Caco-2 (cell line): ENCODE results near the gene LACTB. TPM values are rescaled to one million over a fixed set of nuclear protein-coding genes. Genes with fewer than 3 reads are reported as not detected.
"Not testable (repeated sequence)": the region's sequence is repeated elsewhere in the genome, so short reads cannot be mapped to it uniquely, and the experiment has no call there.

Experiments used
- BruUV-seq: library from RNA; stranded (reverse); fragments of 400-500 nt; replicated peaks from 2 replicates; lab custom pipeline; 2021; lab: Mats Ljungman, UMichigan
- CTCF ChIA-PET: fragments of 300-600 bp; sonication (Branson Sonifier 250); formaldehyde crosslinking; loops from one replicate; lab custom pipeline; 2022; ENCODE audit warnings: antibody characterized with exemption; lab: Charles Lee
- POLR2A ChIA-PET: fragments of 300-600 bp; sonication (Branson Sonifier 250); formaldehyde crosslinking; loops from one replicate; lab custom pipeline; 2022; ENCODE audit warnings: antibody characterized with exemption; lab: Charles Lee
- DNase-seq, 2 experiments: peaks; one replicate each; pipeline versions ENCODE4 v3.0.0 to v3.0.0-alpha.2; 2020 to 2022
- H3K27me3 ChIP-seq: replicated peaks from 2 replicates; pipeline ENCODE4 v1.6.0; 2011; ENCODE audit warnings: low read length; ENCODE audit not compliant: control insufficient read depth, insufficient read depth
- H3K36me3 ChIP-seq: 2 replicates; pipeline ENCODE4 v1.5.1; 2011; ENCODE audit warnings: low read length; ENCODE audit not compliant: control insufficient read depth, insufficient read depth
- H3K4me1 ChIP-seq: fragments of 250-450 bp; sonication (Bioruptor Pico); 2 replicates; pipeline ENCODE4 v1.5.1; 2020; ENCODE audit warnings: mild to moderate bottlenecking
- H3K4me3 ChIP-seq: 2 replicates; pipeline ENCODE4 v1.5.1; 2011; ENCODE audit warnings: low read depth, mild to moderate bottlenecking, control low read depth, low read length
- H3K9me3 ChIP-seq: fragments of 250-450 bp; sonication (Bioruptor Pico); 2 replicates; pipeline ENCODE4 v1.5.1; 2020; ENCODE audit warnings: mild to moderate bottlenecking, moderate library complexity
- H3K27ac Mint-ChIP-seq: one replicate; pipeline ENCODE4 v1.8.0; 2022; ENCODE audit warnings: mixed read lengths; ENCODE audit not compliant: unreplicated experiment
- H3K27me3 Mint-ChIP-seq: one replicate; pipeline ENCODE4 v1.8.0; 2022; ENCODE audit warnings: mixed read lengths; ENCODE audit not compliant: insufficient read depth, unreplicated experiment
- H3K36me3 Mint-ChIP-seq: one replicate; pipeline ENCODE4 v1.8.0; 2022; ENCODE audit warnings: mild to moderate bottlenecking, mixed read lengths; ENCODE audit not compliant: insufficient read depth, unreplicated experiment
- H3K4me1 Mint-ChIP-seq: one replicate; pipeline ENCODE4 v1.8.0; 2022; ENCODE audit warnings: low read depth, mixed read lengths; ENCODE audit not compliant: unreplicated experiment
- H3K4me3 Mint-ChIP-seq: one replicate; pipeline ENCODE4 v1.8.0; 2022; ENCODE audit warnings: mild to moderate bottlenecking, moderate library complexity, mixed read lengths; ENCODE audit not compliant: unreplicated experiment
- H3K9me3 Mint-ChIP-seq: one replicate; pipeline ENCODE4 v1.8.0; 2022; ENCODE audit warnings: mixed read lengths; ENCODE audit not compliant: unreplicated experiment
- intact Hi-C: fragments of 100-400 bp; cut with micrococcal nuclease; formaldehyde crosslinking; loops from one replicate; pipeline ENCODE4 v1.10.0; 2022; ENCODE audit not compliant: unreplicated experiment
- total RNA-seq: library from RNA; stranded (reverse); gene quantifications from 2 replicates; pipeline ENCODE4 v1.2.3, GENCODE V29; 2022
- TF ChIP-seq, protein P1 (sequence below), 2 experiments: fragments of 200-600 bp in 1 of 2; IDR thresholded peaks; 1 replicate in 1 of 2; 2 replicates in 1 of 2; pipeline versions ENCODE4 v1.5.1 to v1.8.0; 2011 to 2022; ENCODE audit warnings: antibody characterized with exemption in 1 of 2, control low read depth in 1 of 2, inconsistent platforms in 1 of 2, low read depth in 1 of 2, low read length in 1 of 2, mild to moderate bottlenecking in 1 of 2, moderate library complexity in 1 of 2; ENCODE audit not compliant: insufficient read depth in 1 of 2, severe bottlenecking in 1 of 2, unreplicated experiment in 1 of 2

The LACTB gene
- total RNA-seq, 1 experiment from 2014 or later: 8.4 TPM

DNA sequence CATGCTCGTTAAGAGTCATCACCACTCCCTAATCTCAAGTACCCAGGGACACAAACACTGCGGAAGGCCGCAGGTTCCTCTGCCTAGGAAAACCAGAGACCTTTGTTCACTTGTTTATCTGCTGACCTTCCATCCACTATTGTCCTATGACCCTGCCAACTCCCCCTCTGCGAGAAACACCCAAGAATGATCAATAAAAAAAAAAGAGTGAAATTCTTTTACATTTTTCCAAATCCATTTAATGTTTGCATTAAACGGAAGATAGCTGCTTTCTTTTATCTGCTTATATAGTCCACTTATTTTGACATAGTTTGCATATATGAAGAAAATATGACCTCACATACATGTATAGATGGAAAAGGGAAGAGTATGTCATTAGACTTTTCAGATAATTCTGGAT lies 22.1 kb upstream of the LACTB start:
- POLR2A ChIA-PET: interaction anchor here (0.6 kb wide), 1 partner anchor 51 kb away, joined by 5 read pairs; no protein-coding TSS in a partner anchor
- H3K4me1 ChIP-seq, H3K27me3 ChIP-seq, H3K4me3 ChIP-seq, H3K4me3 Mint-ChIP-seq, BruUV-seq, H3K9me3 Mint-ChIP-seq, CTCF ChIA-PET, H3K27ac Mint-ChIP-seq, H3K4me1 Mint-ChIP-seq, H3K9me3 ChIP-seq, DNase-seq, H3K27me3 Mint-ChIP-seq, H3K36me3 ChIP-seq, H3K36me3 Mint-ChIP-seq: not testable (repeated sequence)
- intact Hi-C loops: loop anchor here (10.0 kb wide), 1 partner anchor 255 kb away; no protein-coding TSS in a partner anchor

DNA sequence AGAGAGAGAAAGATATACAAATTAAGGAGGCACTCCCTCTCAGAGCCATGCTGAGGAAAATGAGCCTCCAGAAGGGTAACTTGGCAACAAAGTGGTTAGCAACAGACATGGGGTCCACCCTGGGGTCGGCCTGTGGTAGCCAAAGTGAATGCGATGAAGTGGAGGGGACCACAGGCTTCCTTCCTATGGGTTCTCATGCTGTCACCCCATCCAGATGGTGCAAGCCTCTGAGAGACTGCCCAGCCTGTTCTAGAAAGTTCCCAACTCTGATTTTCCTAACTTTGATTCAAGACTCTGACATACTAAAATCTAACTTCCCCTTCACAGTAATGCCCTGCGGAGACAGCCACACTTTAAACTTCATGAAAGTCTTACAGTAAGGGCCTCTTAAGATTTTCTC lies 18.2 kb upstream of the LACTB start:
- no peak for DNase-seq
- no peaks in the 10 kb centered on the region for H3K27me3 Mint-ChIP-seq
- TF ChIP-seq, protein P1, sequence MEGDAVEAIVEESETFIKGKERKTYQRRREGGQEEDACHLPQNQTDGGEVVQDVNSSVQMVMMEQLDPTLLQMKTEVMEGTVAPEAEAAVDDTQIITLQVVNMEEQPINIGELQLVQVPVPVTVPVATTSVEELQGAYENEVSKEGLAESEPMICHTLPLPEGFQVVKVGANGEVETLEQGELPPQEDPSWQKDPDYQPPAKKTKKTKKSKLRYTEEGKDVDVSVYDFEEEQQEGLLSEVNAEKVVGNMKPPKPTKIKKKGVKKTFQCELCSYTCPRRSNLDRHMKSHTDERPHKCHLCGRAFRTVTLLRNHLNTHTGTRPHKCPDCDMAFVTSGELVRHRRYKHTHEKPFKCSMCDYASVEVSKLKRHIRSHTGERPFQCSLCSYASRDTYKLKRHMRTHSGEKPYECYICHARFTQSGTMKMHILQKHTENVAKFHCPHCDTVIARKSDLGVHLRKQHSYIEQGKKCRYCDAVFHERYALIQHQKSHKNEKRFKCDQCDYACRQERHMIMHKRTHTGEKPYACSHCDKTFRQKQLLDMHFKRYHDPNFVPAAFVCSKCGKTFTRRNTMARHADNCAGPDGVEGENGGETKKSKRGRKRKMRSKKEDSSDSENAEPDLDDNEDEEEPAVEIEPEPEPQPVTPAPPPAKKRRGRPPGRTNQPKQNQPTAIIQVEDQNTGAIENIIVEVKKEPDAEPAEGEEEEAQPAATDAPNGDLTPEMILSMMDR (IDR thresholded peaks at IDR 0.05; ENCODE audit: insufficient read depth in 1 of 2, low read depth in 1 of 2, low read length in 1 of 2, severe bottlenecking in 1 of 2, unreplicated experiment in 1 of 2): no peak
- intact Hi-C loops: no loop called here
- no peaks in the 10 kb centered on the region for H3K27me3 ChIP-seq
- ChIA-PET CTCF (interaction anchor here (1.0 kb wide), 1 partner anchor 55 kb away, joined by 4 read pairs; no protein-coding TSS in a partner anchor), POLR2A (no interaction called here)
- no peaks in the 10 kb centered on the region for H3K36me3 ChIP-seq
- no peak overlapping the region for H3K4me3 ChIP-seq
- H3K9me3 ChIP-seq: no peaks in the 10 kb centered on the region
- H3K4me3 Mint-ChIP-seq: no peak overlapping the region
- no peaks in the 10 kb centered on the region for H3K36me3 Mint-ChIP-seq
- no peaks in the 10 kb centered on the region for H3K9me3 Mint-ChIP-seq
- no peaks in the 10 kb centered on the region for H3K4me1 ChIP-seq
- H3K27ac Mint-ChIP-seq: no peak overlapping the region
- BruUV-seq: no TSS peak
- H3K4me1 Mint-ChIP-seq: no peaks in the 10 kb centered on the region

DNA sequence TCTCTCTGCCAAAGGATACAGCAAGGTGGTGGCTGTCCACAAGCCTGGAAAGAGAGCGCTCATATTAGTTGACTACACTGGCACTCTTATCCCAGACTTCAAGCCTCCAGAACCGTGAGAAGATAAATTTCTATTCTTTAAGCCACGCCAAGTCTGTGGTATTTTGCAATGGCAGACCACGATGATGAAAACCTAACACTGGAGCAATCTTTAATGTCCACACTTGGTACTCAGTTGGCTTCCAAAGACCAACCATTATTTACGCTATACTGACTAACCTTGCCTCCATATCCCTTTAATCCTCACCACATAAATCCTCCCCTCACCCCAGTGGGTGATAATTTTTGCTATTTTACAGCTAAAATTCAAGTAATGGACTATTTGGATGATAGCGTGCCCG lies 16.9 kb upstream of the LACTB start:
- TF ChIP-seq, protein P1 (IDR thresholded peaks at IDR 0.05; ENCODE audit: insufficient read depth in 1 of 2, low read depth in 1 of 2, low read length in 1 of 2, severe bottlenecking in 1 of 2, unreplicated experiment in 1 of 2): no peak
- Mint-ChIP-seq H3K4me1 (no peaks in the 10 kb centered on the region), H3K4me3 (no peak overlapping the region), H3K27ac (no peak overlapping the region), H3K9me3 (peaks cover 7% of the 10 kb centered on the region), H3K36me3 (no peaks in the 10 kb centered on the region), H3K27me3 (no peaks in the 10 kb centered on the region)
- DNase-seq: no peak
- no peaks in the 10 kb centered on the region for H3K27me3 ChIP-seq
- no peaks in the 10 kb centered on the region for H3K4me1 ChIP-seq
- no peaks in the 10 kb centered on the region for H3K36me3 ChIP-seq
- BruUV-seq: no TSS peak
- intact Hi-C loops: no loop called here
- ChIA-PET CTCF (no interaction called here), POLR2A (no interaction called here)
- no peaks in the 10 kb centered on the region for H3K9me3 ChIP-seq
- H3K4me3 ChIP-seq: no peak overlapping the region

DNA sequence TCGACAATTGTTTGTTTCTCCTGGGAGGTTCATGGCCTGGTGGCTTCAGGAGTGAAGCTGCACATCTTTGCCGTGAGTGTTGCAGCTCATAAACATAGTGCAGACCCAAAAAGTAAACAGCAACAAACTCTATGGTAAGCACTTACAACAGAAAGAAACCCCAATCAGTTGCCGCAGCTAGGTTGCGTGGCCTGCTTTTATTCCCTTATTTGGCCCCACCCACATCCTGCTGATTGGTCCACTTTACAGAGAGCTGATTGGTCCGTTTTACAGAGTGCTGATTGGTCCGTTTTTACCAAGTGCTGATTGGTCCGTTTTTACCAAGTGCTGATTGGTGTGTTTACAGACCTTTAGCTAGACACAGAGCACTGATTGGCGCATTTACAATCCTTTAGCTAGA lies 16.3 kb upstream of the LACTB start:
- H3K4me1 ChIP-seq, H3K9me3 ChIP-seq, POLR2A ChIA-PET, H3K4me3 Mint-ChIP-seq, H3K36me3 Mint-ChIP-seq, intact Hi-C loops, CTCF ChIA-PET, H3K4me1 Mint-ChIP-seq, H3K27me3 Mint-ChIP-seq, H3K36me3 ChIP-seq, BruUV-seq, H3K4me3 ChIP-seq, H3K27ac Mint-ChIP-seq, H3K27me3 ChIP-seq, DNase-seq: not testable (repeated sequence)
- peaks cover 11% of the 10 kb centered on the region for H3K9me3 Mint-ChIP-seq
